ENCODE results near the gene HEMGN.

DNA sequence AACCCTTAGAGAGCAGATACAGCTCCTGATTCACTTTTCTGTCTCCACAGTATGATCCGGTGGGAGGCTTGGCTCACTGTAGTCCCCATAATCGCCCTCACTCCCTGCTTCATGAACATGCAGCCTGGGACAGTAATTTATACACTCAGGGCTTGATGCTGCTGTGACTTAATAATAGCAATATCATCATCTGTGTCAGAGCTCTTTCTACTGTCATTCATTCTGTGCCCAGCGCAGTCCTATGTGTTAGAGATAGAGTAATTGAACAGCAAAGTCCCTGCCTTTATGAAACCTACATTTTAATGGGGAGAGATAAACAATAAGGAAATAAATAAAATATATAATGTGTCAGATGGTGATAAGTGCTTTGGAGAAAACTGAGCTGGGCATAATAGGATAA is 2.8 kb upstream of the HEMGN start:
- TF ChIP-seq YY1 (IDR thresholded peaks at IDR 0.05; ENCODE audit: insufficient read depth, insufficient read length): no peak
- TF ChIP-seq ZNF274 (IDR thresholded peaks at IDR 0.05; ENCODE audit: low read depth, low read length): no peak

Data from NT2/D1 (cell line).